ENCODE results near the gene FBLN5.

Gene FBLN5

GRCh38 chr14:91946622-91947474, 646 bp downstream of the FBLN5 start:
- no peak for DNase-seq (ENCODE audit: extremely low spot score, insufficient read length, low read depth)
- no peak for FAIRE-seq

GRCh38 chr14:91945751-91946621, 1.5 kb downstream of the FBLN5 start:
- no peak for FAIRE-seq
- DNase-seq (ENCODE audit: extremely low spot score, insufficient read length, low read depth): no peak

- no peak for DNase-seq (ENCODE audit: extremely low spot score, insufficient read length, low read depth)
- no peak for FAIRE-seq
These were observed 4.5 kb downstream of the FBLN5 start for GRCh38 chr14:91942946-91943345.

GRCh38 chr14:91942128-91942527, 5.4 kb downstream of the FBLN5 start:
- DNase-seq (ENCODE audit: extremely low spot score, insufficient read length, low read depth): no peak
- no peak for FAIRE-seq

- no peak for DNase-seq (ENCODE audit: extremely low spot score, insufficient read length, low read depth)
- FAIRE-seq: no peak
These were observed 7.3 kb downstream of the FBLN5 start for GRCh38 chr14:91940209-91940608.

GRCh38 chr14:91935586-91935985, 11.9 kb downstream of the FBLN5 start:
- FAIRE-seq: no peak
- DNase-seq (ENCODE audit: extremely low spot score, insufficient read length, low read depth): no peak

- DNase-seq (ENCODE audit: extremely low spot score, insufficient read length, low read depth) (no peak), FAIRE-seq (no peak)
These were observed 12.8 kb downstream of the FBLN5 start for GRCh38 chr14:91934554-91935285.

GRCh38 chr14:91931478-91932088, 15.9 kb downstream of the FBLN5 start:
- DNase-seq (ENCODE audit: extremely low spot score, insufficient read length, low read depth): no peak
- FAIRE-seq: no peak

- DNase-seq (ENCODE audit: extremely low spot score, insufficient read length, low read depth): no peak
- FAIRE-seq: no peak
These were observed 17.8 kb downstream of the FBLN5 start for GRCh38 chr14:91929700-91930099.

- FAIRE-seq (no peak), DNase-seq (ENCODE audit: extremely low spot score, insufficient read length, low read depth) (no peak)
These were observed 19.7 kb downstream of the FBLN5 start for GRCh38 chr14:91927800-91928199.

GRCh38 chr14:91927191-91927590, 20.3 kb downstream of the FBLN5 start:
- no peak for FAIRE-seq
- DNase-seq (ENCODE audit: extremely low spot score, insufficient read length, low read depth): no peak

GRCh38 chr14:91926131-91926890, 21.2 kb downstream of the FBLN5 start:
- FAIRE-seq: no peak
- DNase-seq (ENCODE audit: extremely low spot score, insufficient read length, low read depth): no peak

GRCh38 chr14:91925727-91926121, 21.8 kb downstream of the FBLN5 start:
- DNase-seq (ENCODE audit: extremely low spot score, insufficient read length, low read depth) (no peak), FAIRE-seq (no peak)

GRCh38 chr14:91925001-91925726, 22.3 kb downstream of the FBLN5 start:
- FAIRE-seq: no peak
- no peak for DNase-seq (ENCODE audit: extremely low spot score, insufficient read length, low read depth)

GRCh38 chr14:91920526-91920925, 27.0 kb downstream of the FBLN5 start:
- FAIRE-seq (no peak), DNase-seq (ENCODE audit: extremely low spot score, insufficient read length, low read depth) (no peak)

GRCh38 chr14:91919814-91920213, 27.7 kb downstream of the FBLN5 start:
- DNase-seq (ENCODE audit: extremely low spot score, insufficient read length, low read depth): no peak
- no peak for FAIRE-seq

- no peak for DNase-seq (ENCODE audit: extremely low spot score, insufficient read length, low read depth)
- FAIRE-seq: no peak
These were observed 29.2 kb downstream of the FBLN5 start for GRCh38 chr14:91918186-91918883.

- FAIRE-seq: no peak
- no peak for DNase-seq (ENCODE audit: extremely low spot score, insufficient read length, low read depth)
These were observed 35.5 kb downstream of the FBLN5 start for GRCh38 chr14:91912035-91912434.

All from GM18507 (cell line).